ENCODE measurements around the gene ATG7. TPM values are rescaled to one million over a fixed set of nuclear protein-coding genes. Genes with fewer than 3 reads are reported as not detected.
"Not testable (repeated sequence)": the region's sequence is repeated elsewhere in the genome, so short reads cannot be mapped to it uniquely, and the experiment has no call there.

The ATG7 gene
- total and polyA plus RNA-seq, 3 experiments from 2014 or later = 13.8 to 28.2 (median 28.0) TPM

DNA sequence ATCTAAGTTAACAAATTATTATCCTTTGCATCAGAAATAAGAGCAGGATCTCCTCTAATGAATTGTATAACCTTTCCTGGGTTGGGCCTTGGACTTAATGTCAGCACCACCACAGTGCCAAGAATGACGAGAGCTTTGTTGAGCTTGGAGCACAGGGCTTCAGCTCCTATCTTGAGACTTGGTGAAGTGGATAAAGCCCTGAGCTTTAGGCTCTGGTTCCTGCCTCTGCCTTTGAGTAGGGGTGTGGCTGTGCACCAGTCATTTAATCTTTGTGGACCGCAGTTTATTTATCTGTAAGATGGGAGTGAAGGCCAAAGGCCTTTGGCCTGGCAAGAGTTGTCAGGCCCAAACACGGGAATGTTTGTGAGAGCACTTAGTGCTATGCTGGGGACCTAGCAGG, 209.4 kb downstream of the ATG7 start:
- H3K9me3 ChIP-seq (ENCODE audit: low read length) = no peaks in the 10 kb centered on the region
- H3K36me3 ChIP-seq (ENCODE audit: insufficient read depth, low read length) = no peaks in the 10 kb centered on the region
- Mint-ChIP-seq H3K27me3 (no peaks in the 10 kb centered on the region), H3K4me1 (no peaks in the 10 kb centered on the region), H3K4me3 (no peak overlapping the region), H3K9me3 (peaks cover 0 to 7% (median 3%) of the 10 kb centered on the region in 5 donors), H3K27ac (no peak overlapping the region), H3K36me3 (peaks cover 1 to 6% (median 2%) of the 10 kb centered on the region in 3 donors)
- no peak for DNase-seq
- no peaks in the 10 kb centered on the region for H3K27me3 ChIP-seq (ENCODE audit: insufficient read depth, low read length, poor library complexity, severe bottlenecking)
- POLR2A ChIA-PET = no interaction called here
- no peak overlapping the region for H3K4me3 ChIP-seq (ENCODE audit: low read length)
- H3K4me1 ChIP-seq (ENCODE audit: insufficient read depth, low read length) = no peaks in the 10 kb centered on the region
- CTCF ChIA-PET = no interaction called here
- no peak overlapping the region for H3K27ac ChIP-seq (ENCODE audit: low read depth, low read length)

DNA sequence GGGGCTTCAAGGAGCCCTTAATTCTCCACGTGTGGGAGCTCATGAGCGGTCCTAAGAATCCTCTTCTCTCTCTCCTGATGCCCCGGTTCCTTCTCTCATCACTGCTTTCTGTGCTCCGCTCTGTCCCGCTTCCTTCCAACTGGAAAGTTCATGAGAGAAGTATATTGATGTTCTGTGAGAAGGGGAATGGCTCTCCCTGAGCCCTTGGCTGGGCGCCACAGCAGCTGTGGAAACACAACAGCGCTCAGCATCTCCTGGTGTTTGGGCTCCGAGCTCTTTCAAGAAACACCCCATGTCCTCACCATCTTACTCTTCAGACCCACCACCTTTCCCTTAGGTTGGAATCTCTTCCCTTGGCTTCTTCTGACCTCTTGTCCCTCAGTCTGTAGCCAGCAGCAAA, 209.8 kb downstream of the ATG7 start:
- no peak for DNase-seq
- H3K9me3 ChIP-seq (ENCODE audit: low read length) = no peaks in the 10 kb centered on the region
- no peaks in the 10 kb centered on the region for H3K4me1 ChIP-seq (ENCODE audit: insufficient read depth, low read length)
- no peaks in the 10 kb centered on the region for H3K36me3 ChIP-seq (ENCODE audit: insufficient read depth, low read length)
- no peaks in the 10 kb centered on the region for H3K27me3 ChIP-seq (ENCODE audit: insufficient read depth, low read length, poor library complexity, severe bottlenecking)
- CTCF ChIA-PET = no interaction called here
- POLR2A ChIA-PET = no interaction called here
- no peak overlapping the region for H3K27ac ChIP-seq (ENCODE audit: low read depth, low read length)
- no peak overlapping the region for H3K4me3 ChIP-seq (ENCODE audit: low read length)
- H3K4me1 Mint-ChIP-seq = no peaks in the 10 kb centered on the region
- peaks cover 0 to 7% (median 3%) of the 10 kb centered on the region in 5 donors for H3K9me3 Mint-ChIP-seq
- H3K36me3 Mint-ChIP-seq = peaks cover 1 to 6% (median 2%) of the 10 kb centered on the region in 3 donors
- H3K27ac Mint-ChIP-seq = no peak overlapping the region
- H3K27me3 Mint-ChIP-seq = no peaks in the 10 kb centered on the region
- H3K4me3 Mint-ChIP-seq = no peak overlapping the region

DNA sequence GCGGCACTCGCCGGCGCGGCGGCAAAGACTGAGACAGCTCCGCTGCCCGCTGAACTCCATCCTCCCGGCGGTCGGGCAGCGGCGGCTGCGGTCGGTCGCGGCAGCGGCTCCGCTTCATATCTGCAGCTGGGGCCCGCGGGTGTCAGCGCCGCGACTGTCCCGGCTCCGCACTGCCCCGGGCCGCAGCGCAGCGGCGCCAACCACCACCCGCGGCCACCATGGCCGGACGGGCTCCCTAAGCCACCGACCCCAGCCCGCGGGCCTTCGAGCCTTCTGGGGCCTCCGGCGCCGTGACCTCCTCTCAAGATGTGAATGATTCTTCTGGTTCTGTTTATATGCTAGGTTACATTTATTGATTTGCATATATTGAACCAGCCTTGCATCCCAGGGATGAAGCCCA, 216.2 kb downstream of the ATG7 start:
- H3K4me3 Mint-ChIP-seq; DNase-seq; H3K27ac ChIP-seq (ENCODE audit: low read depth, low read length); H3K4me1 Mint-ChIP-seq; H3K27me3 ChIP-seq (ENCODE audit: insufficient read depth, low read length, poor library complexity, severe bottlenecking); H3K4me3 ChIP-seq (ENCODE audit: low read length); CTCF ChIA-PET; POLR2A ChIA-PET; H3K9me3 ChIP-seq (ENCODE audit: low read length); H3K4me1 ChIP-seq (ENCODE audit: insufficient read depth, low read length); H3K27me3 Mint-ChIP-seq; H3K27ac Mint-ChIP-seq; H3K9me3 Mint-ChIP-seq; H3K36me3 ChIP-seq (ENCODE audit: insufficient read depth, low read length): not testable (repeated sequence)
- peaks cover 3 to 18% (median 6%) of the 10 kb centered on the region in 3 donors for H3K36me3 Mint-ChIP-seq

DNA sequence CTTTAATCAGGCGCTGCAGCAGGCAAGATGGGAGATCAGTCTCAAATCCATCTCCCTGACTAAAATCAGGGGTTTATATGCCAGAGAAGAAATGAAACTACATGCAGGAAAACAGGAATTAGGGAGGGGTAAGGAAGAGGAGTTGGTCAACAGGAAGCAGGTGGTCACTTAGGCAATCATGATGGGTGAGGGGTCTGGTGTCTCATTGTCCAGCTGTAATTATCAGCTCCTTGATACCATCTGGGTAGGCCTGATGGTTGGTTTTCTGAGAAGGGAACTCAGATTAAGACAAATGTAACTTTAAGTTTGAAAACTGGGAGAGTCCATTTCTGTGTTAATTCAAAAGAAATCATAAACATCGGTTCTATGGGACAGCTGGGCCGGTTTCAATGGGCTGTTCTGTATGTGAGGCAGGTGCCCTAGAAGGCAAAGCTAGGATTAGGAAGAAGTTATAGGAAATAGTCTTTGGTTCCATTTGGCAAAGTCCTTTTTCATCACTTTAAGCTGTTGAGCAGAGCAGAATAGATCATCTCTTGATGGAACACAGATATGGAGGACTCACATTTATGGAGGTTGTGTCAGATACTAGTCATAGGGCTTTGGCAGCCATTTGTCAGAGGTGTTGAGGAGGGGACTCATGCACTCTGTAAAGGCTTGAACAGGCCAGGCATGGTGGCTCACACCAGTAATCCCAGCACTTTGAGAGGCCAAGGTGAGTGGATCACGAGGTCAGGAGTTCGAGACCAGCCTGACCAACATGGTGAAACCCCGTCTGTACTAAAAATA, 222.1 kb downstream of the ATG7 start:
- Histone ChIP-seq H3K36me3 (ENCODE audit: insufficient read depth, low read length) (no peaks in the 10 kb centered on the region), H3K9me3 (ENCODE audit: low read length) (no peaks in the 10 kb centered on the region), H3K4me1 (ENCODE audit: insufficient read depth, low read length) (no peaks in the 10 kb centered on the region), H3K27me3 (ENCODE audit: insufficient read depth, low read length, poor library complexity, severe bottlenecking) (no peaks in the 10 kb centered on the region), H3K27ac (ENCODE audit: low read depth, low read length) (no peak overlapping the region), H3K4me3 (ENCODE audit: low read length) (no peak overlapping the region)
- no peak for DNase-seq
- Mint-ChIP-seq H3K9me3 (peaks cover 0 to 4% (median 0%) of the 10 kb centered on the region in 5 donors), H3K36me3 (peaks cover 6 to 25% (median 9%) of the 10 kb centered on the region in 3 donors), H3K27ac (no peak overlapping the region), H3K4me3 (no peak overlapping the region), H3K4me1 (peaks cover 0 to 5% (median 0%) of the 10 kb centered on the region in 3 donors), H3K27me3 (no peaks in the 10 kb centered on the region)
- ChIA-PET CTCF (no interaction called here), POLR2A (no interaction called here)

DNA sequence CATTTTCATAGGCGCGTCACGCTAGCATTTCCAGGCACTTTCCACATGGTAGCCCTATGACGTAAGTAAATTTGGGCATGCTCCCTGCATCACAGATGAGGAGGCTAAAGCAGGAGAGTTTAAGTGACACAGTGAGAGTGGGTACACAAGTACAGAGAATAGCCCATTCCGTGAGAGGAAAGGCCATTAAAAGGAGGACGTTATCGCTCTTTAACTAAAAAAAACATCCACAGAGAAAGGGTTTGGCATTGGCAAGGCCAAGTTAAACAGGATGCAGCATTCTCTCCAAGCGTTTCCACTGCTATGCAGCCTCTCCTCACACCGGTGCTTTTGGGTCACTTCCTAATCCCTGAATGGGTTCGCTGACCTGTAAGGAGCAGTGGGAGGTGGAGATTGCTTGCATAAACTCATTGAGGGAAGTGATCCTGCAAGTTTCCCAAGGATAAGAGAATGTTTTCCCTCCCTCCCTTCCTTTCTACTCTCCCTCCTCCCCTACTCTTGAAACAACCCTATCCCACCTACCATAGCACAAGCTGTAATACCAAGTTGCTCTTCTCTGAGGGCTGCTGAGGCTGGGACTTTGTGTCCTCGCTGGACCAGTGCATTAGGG, 223.9 kb downstream of the ATG7 start:
- H3K4me3 ChIP-seq (ENCODE audit: low read length) = no peak overlapping the region
- no peaks in the 10 kb centered on the region for H3K27me3 Mint-ChIP-seq
- H3K36me3 ChIP-seq (ENCODE audit: insufficient read depth, low read length) = no peaks in the 10 kb centered on the region
- no peak overlapping the region for H3K27ac ChIP-seq (ENCODE audit: low read depth, low read length)
- H3K27ac Mint-ChIP-seq = no peak overlapping the region
- POLR2A ChIA-PET = no interaction called here
- peaks cover 0 to 1% (median 0%) of the 10 kb centered on the region in 5 donors for H3K9me3 Mint-ChIP-seq
- H3K4me3 Mint-ChIP-seq = no peak overlapping the region
- no peaks in the 10 kb centered on the region for H3K4me1 ChIP-seq (ENCODE audit: insufficient read depth, low read length)
- DNase-seq = no peak
- no peaks in the 10 kb centered on the region for H3K9me3 ChIP-seq (ENCODE audit: low read length)
- CTCF ChIA-PET = no interaction called here
- peaks cover 0 to 5% (median 0%) of the 10 kb centered on the region in 3 donors for H3K4me1 Mint-ChIP-seq
- peaks cover 7 to 18% (median 8%) of the 10 kb centered on the region in 3 donors for H3K36me3 Mint-ChIP-seq
- H3K27me3 ChIP-seq (ENCODE audit: insufficient read depth, low read length, poor library complexity, severe bottlenecking) = no peaks in the 10 kb centered on the region

DNA sequence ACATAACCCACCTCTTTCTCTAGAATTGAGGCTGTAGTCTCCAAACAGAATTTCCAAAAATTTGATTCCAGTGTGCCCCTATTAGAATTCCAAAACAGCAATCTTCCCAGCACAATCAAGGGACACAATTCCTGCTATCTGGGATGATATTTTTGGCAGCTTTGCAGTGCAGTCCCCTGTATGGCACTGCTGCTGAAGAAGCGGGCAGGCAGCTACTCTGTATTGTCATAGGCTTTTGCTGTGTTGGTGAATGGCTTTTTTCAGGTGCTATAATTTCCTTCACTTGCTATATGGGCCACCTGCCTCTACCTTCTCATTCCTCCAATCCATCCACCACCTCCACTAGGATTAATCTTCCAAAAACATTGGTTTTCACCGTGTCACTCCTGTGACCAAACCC, 226.0 kb downstream of the ATG7 start:
- H3K9me3 ChIP-seq (ENCODE audit: low read length) = no peaks in the 10 kb centered on the region
- no peaks in the 10 kb centered on the region for H3K4me1 ChIP-seq (ENCODE audit: insufficient read depth, low read length)
- DNase-seq = no peak
- no peak overlapping the region for H3K4me3 ChIP-seq (ENCODE audit: low read length)
- CTCF ChIA-PET = no interaction called here
- H3K36me3 ChIP-seq (ENCODE audit: insufficient read depth, low read length) = no peaks in the 10 kb centered on the region
- POLR2A ChIA-PET = no interaction called here
- no peak overlapping the region for H3K27ac ChIP-seq (ENCODE audit: low read depth, low read length)
- H3K4me3 Mint-ChIP-seq = no peak overlapping the region
- H3K36me3 Mint-ChIP-seq = peaks cover 7 to 18% (median 7%) of the 10 kb centered on the region in 3 donors
- no peak overlapping the region for H3K27ac Mint-ChIP-seq
- H3K27me3 ChIP-seq (ENCODE audit: insufficient read depth, low read length, poor library complexity, severe bottlenecking) = no peaks in the 10 kb centered on the region
- H3K4me1 Mint-ChIP-seq = peaks cover 0 to 5% (median 0%) of the 10 kb centered on the region in 3 donors
- no peaks in the 10 kb centered on the region for H3K9me3 Mint-ChIP-seq
- no peaks in the 10 kb centered on the region for H3K27me3 Mint-ChIP-seq

DNA sequence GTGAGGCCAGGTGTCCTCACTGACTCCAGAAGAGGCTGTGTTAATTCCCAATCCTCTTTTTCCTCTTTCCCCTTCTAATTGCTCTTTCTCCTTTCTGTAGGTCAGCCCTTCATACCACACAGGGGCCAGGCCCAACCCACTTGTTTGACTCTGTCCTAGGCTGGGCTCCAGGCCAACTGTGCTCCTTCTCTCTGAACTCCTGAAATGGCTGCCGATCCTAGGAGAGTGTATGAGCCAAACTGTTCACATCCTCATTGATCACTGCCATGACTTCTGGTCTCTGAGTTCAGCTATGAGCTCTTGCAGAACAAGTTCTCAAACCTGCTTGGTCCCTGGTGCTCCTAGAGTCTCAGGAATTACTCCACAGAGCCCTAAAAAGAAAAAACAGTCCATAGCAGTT, 226.4 kb downstream of the ATG7 start:
- no peak for DNase-seq
- Histone ChIP-seq H3K4me3 (ENCODE audit: low read length) (no peak overlapping the region), H3K9me3 (ENCODE audit: low read length) (no peaks in the 10 kb centered on the region), H3K36me3 (ENCODE audit: insufficient read depth, low read length) (no peaks in the 10 kb centered on the region), H3K27ac (ENCODE audit: low read depth, low read length) (no peak overlapping the region), H3K4me1 (ENCODE audit: insufficient read depth, low read length) (no peaks in the 10 kb centered on the region), H3K27me3 (ENCODE audit: insufficient read depth, low read length, poor library complexity, severe bottlenecking) (no peaks in the 10 kb centered on the region)
- ChIA-PET POLR2A (no interaction called here), CTCF (no interaction called here)
- Mint-ChIP-seq H3K4me1 (peaks cover 0 to 5% (median 0%) of the 10 kb centered on the region in 3 donors), H3K4me3 (no peak overlapping the region), H3K27me3 (no peaks in the 10 kb centered on the region), H3K9me3 (no peaks in the 10 kb centered on the region), H3K27ac (peak overlapping the region in 1 of 8 donors; percentile 78), H3K36me3 (peaks cover 7 to 13% (median 7%) of the 10 kb centered on the region in 3 donors)

DNA sequence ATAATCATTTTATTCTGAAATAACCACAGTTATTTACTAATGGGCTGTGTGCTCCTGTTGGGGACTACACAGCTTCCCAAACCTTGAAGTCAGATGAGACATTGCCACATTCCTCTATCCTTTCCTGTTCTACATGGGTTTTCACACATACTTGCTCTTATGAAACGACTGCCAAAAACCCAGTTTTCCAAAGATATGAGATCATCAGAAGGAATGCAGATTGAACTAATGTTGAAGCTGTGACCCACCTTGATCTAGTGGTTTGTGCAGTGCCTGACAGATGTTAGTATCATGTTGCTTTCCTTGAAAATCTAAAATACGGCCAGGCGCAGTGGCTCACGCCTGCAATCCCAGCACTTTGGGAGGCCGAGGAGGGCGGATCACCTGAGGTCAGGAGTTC, 226.9 kb downstream of the ATG7 start:
- Mint-ChIP-seq H3K4me1 (peaks cover 0 to 2% (median 0%) of the 10 kb centered on the region in 3 donors), H3K4me3 (no peak overlapping the region), H3K27me3 (no peaks in the 10 kb centered on the region), H3K9me3 (no peaks in the 10 kb centered on the region), H3K36me3 (peaks cover 7 to 8% (median 7%) of the 10 kb centered on the region in 3 donors), H3K27ac (no peak overlapping the region)
- Histone ChIP-seq H3K27me3 (ENCODE audit: insufficient read depth, low read length, poor library complexity, severe bottlenecking) (no peaks in the 10 kb centered on the region), H3K36me3 (ENCODE audit: insufficient read depth, low read length) (no peaks in the 10 kb centered on the region), H3K4me3 (ENCODE audit: low read length) (no peak overlapping the region), H3K9me3 (ENCODE audit: low read length) (no peaks in the 10 kb centered on the region), H3K4me1 (ENCODE audit: insufficient read depth, low read length) (no peaks in the 10 kb centered on the region), H3K27ac (ENCODE audit: low read depth, low read length) (no peak overlapping the region)
- no peak for DNase-seq
- POLR2A ChIA-PET = no interaction called here
- CTCF ChIA-PET = no interaction called here
